Inflammatory macrophage (primary cell): ENCODE data around the gene PIM1.
A peak's percentile ranks its signal among the peaks of the same experiment; 100 is the strongest.
"Not testable (repeated sequence)": the region's sequence is repeated elsewhere in the genome, so short reads cannot be mapped to it uniquely, and the experiment has no call there.

Source experiments
- DNase-seq, 2 donors: peaks; one replicate each; pipeline ENCODE4 v3.0.0-alpha.2; 2020 to 2022

The PIM1 gene

DNA sequence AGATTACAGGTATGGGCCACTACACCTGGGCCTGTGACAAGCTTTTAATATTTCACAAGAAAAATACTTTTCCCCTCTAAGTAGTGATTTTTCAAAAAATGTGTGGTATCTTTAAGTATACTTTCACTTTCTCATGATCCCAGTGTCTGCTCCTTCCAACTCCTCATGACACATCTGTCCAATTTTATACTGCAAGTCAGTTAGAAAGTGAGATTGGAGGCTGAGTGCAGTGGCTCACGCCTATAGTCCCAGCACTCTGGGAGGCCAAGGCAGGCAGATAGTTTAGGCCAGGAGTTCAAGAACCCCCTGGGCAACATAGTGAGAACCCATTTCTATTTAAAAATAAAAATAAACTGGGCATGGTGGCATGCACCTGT, 20.2 kb downstream of the PIM1 start:
- peak in 1 of 2 donors; percentile 26 for DNase-seq

DNA sequence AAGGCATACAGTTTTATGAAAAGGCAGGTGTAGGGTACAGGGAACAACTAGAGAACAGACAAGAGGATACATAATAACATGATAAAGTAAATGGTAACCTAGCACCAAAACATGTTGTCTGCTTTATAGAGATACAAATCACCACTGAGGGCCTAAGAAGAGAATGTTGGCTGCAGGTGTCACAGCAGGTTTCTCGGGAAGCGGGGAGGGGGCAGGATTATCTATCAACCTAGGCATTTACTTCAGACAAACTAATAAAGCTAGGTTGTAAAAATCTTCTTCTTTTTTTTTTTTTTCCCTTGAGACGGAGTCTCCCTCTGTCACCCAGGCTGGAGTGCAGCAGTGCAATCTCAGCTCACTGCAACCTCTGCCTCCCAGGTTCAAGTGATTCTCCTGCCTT, 22.7 kb downstream of the PIM1 start:
- no peak for DNase-seq

DNA sequence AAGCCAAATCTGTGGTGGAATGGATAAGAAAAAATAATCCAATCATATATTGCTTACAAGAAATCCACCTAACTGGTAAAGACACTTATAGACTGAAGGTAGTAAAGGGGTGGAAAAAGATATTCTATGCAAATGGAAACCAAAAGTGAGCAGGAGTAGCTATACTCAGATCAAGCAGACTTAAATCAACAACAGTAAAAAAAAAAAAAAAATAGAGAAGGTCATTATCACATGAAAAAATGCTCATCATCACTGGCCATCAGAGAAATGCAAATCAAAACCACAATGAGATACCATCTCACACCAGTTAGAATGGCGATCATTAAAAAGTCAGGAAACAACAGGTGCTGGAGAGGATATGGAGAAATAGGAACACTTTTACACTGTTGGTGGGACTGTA, 24.9 kb downstream of the PIM1 start:
- DNase-seq: not testable (repeated sequence)

DNA sequence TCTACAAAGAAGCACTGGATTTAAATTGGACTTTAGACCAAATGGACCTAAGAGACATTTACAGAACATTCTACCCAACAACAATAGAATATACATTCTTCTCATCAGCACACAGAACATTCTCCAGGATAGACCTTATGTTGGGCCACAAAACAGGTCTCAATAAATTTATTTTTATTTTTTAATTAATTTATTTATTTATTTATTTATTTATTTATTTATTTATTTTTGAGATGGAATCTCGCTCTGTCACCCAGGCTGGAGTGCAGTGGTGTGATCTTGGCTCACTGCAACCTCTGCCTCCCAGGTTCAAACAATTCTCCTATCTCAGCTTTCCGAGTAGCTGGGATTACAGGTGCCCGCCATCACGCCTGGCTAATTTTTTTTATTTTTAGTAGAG, 26.5 kb downstream of the PIM1 start:
- not testable (repeated sequence) for DNase-seq

DNA sequence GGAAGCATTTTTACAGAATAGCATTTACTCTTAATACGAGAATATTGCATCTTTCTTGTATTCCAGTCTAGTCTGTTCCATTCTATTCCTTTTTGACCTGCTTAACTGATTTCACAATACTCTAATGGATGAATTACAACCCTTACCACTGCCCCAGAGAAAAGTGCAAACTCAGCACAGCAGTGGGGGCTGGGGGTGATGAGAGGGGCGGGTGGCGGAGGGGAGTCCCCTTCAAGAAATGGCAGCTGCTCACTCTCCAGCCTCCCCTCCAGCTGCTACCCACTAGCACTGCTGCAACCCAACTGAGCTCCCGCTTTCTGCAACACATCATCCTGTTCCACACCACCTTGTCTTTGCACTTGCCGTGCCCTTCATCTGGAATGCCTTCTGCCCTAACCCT, 30.1 kb downstream of the PIM1 start:
- no peak for DNase-seq

DNA sequence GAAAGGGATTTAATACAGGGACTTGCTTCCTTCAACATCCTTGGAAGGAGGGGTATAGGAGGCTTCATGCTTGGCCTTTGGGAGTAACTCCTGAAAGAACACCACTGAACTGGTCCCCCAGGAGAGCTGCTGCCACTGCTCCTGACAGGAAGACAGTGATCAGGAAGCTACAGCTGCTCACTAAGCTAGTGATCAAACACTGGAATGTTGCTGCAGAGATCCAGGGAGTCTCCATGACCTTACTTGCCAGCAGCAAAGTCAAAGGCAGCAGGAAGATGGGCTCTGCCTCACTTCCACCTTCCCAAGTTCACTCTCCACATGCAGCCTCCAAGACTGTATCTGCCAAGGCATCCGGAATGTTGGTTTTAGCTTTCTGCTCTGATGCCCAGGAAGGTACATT, 31.8 kb downstream of the PIM1 start:
- DNase-seq: no peak

DNA sequence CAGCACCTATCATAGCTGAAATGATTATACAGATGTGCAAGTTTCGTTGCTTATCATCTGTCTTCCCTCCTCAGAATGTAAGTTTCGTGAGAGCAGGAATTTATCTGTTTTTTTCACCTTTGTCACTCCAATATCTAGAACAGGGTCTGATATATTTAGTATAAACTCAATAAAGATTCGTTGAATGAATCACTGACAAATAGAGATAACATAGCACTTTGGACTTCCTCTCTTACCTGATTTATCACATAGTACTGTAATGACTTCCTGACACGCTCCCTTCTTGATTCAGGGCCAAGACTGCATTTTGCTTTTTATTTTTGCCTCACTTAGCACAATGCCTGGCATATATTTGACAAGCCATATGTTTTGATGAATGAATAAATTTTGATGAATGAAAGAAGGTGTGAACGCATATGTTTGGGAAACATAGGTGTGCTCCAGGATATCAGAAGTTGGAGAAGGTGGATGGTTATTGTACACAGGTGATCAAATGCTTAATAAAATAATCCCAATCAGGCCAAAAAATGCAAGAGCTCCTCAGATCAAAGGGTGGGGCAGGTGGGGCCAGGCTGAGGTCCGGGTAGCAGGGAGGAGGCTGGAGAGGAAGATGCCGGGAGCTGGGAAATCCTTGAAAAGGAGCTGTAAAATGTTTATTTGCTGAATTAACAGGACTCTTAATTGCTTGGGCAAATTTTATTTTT, 33.0 kb downstream of the PIM1 start:
- no peak for DNase-seq

DNA sequence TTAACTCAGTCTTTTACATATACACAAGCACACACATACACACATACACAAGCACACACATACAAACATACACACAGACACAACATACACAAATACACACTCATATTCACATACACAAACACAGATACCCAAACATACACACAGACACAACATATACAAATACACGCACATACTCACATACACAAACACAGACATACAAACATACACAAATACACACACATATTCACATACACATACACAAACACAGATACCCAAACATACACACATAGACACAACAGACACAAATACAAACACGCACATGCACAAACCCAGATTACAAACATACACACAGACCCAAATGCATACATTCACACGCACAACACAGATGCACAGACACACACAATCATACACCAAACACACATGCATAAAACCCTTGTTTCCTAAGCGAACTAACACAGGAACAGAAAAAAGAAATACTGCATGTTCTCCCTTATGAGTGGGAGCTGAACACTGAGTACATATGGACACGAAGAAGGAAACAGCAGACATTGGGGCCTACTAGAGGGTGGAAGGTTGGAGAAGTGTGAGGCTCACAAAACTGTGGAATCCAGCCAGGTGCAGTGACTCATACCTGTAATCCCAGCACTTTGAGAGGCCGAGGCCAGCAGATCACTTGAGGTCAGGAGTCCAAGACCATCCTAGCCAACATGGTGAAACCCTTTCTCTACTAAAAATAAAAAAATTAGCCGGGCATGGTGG, 34.2 kb downstream of the PIM1 start:
- no peak for DNase-seq

DNA sequence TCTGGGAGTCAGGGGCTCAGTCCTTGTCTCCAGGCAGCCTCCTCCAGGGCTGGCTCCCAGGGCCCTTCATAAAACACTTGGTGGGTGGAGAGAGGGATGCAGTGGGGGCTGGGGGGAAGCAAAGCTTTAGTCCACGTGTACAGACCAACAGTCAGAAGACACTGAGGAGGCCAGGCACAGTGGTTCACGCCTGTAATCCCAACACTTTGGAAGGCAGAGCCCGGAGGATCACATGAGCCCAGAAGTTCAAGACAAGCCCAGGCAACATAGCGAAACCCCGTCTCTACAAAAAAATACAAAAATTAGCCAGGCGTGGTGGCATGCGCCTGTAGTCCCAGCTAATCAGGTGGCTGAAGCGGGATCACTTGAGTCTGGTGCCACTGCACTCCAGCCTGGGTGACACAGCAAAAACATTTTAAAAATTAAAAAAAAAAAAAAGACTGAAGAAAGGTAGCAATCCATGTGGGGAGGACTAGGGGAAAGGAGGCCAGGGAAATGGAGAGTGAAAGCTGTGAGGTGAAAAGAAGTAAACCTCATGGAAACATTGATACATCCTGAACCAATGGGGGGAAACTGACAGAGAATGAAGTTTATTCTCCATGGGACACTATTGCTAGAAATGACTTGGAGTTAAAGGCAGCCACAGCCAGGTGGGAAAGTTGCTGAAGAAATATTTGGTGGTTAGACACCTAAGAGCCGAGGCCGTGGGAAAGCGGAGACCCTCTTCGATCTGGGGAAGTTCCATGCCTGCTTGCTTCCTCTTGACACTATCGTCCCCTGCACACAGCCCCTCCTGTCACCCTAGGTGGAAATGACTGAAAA, 35.4 kb downstream of the PIM1 start:
- no peak for DNase-seq

DNA sequence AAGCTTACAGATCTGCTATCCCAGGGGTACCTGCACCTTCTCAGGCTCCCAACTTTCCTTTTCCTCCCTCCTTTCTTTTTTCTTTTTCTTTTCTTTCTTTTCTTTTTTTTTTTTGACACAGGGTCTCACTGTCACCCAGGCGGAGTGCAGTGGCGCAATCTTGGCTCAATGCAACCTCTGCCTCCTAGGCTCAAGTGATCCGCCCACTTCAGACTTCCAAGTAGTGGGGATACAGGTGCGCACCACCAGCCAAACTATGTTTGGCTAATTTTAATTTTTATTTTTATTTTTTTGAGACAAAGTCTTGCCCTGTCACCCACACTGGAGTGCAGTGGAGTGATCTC, 36.0 kb downstream of the PIM1 start:
- DNase-seq: peak; percentile 33 to 37

DNA sequence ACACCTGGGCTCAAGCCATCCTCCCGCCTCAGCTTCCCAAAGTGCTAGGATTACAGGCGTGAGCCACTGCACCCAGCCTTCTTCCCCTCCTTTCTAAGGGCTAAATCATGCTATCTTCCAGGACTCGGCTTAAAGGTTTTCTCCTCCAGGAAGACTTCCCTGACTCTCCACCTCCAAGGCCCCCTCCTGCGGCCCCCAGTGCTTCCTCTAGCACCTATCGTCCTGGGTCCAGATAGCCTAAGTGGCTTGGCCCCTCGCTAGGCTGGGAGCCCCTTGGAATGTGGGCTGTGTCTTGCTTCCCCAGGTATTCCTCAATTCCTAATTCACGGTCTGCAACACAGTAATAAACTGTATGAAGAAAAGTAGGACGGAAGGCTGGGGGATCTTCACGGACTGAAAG, 36.7 kb downstream of the PIM1 start:
- no peak for DNase-seq

DNA sequence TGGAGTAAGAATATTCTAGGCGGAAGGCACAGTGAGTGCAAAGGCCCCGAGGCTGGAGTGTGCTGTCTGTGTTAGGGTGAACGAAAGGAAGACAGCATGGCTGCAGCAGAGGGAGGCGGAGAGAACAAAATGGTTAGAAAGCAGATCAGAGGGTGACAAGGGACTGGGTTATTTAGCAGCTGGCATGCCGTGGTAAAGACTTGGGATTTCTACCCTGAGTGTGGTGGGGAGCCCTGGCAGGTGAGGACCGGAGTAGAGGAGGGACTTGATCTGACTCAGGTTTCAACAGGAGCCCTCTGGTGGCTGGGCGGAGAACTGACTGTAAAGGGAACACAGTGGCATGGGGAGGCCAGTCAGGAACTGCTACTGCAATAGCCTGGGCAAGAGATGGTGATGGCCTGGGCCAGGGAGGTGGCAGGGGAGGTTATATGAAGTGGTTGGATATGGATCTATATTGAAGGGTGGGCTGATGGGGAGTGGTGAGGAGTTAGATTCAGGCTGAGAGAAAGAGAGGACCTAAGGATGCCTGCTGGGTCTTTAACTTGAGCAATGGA, 38.0 kb downstream of the PIM1 start:
- DNase-seq: peak; percentile 89 to 94

DNA sequence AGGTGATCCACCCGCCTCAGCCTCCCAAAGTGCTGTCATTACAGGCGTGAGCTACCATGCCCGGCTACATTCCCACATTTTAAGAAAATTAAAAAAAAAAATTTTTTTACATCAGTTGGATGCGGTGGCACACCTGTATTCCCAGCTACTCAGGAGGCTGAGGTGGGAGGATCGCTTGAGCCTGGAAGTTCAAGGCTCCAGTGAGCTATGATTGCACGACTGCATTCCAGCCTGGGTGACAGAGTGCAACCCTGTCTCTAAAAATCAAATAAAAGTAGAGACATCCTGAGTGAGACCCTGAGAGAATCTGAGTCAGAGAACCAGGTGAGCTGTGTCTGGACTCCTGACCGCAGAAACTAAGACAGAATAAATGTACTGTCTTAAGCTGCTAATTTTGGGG, 38.8 kb downstream of the PIM1 start:
- DNase-seq: no peak

DNA sequence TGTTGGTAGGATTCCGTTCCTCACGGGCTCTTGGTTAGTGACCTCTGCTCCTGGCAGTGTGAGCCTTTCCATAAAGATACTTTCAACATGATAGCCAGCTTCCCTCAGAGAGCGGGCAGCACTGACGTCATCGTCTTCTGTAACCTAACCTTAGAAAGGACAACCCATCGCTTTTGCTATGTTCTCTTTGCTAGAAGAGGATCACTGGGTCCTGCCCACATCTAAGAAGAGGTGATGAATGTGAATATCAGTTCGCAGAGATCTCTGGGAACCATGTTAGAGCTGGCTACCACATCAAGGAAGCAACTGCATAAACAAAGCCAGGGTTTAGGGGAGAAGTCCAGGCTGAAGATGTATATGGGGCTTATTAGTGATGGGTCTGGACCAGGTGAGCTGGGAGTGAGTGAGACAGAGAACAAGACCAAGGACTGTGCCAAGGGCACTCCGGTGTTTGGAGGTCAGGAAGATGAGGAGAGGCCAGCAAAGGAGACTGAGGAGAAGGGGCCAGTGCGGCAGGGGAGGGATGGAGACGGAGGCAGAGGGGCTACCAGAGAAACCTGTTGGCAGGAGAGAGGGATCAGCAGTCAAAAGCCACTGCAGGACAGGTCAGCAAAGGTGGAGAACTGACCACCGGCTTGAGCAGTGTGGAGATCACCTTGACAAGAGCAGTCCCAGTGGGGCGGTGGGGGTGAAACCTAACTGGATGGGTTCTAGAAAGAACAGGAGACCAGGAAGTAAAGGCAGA, 39.7 kb downstream of the PIM1 start:
- DNase-seq: no peak

DNA sequence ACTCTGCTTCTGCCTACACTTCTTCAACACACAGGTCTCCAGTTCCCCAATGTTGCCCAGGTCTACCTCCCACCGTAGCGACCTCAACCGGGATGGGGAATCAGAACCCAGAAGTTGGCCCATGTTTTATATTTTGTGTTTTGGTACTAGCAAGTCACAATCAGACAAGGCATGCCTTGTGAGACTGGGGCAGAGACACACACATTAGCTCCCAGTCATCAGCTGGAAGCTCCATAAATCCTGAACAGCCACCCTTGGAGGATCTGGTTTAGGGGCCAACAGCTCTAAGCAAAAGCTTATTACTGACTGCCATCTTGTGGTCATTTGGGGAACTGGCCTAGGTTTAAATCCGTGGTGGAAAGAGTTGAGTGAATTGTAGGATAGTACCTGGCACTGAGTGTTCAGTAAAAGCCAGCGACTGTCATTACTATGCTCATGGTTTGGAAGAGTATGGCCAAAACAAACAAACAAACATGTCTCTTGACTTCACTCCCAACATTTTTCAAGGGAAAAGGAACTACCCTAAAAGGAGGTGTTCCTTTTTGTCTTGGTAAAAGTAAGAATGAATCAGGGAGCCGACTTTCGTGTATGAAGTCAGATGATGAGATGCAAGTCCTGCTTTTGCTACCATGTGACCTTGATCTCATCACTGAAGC, 40.5 kb downstream of the PIM1 start:
- peak; percentile 88 to 92 for DNase-seq

DNA sequence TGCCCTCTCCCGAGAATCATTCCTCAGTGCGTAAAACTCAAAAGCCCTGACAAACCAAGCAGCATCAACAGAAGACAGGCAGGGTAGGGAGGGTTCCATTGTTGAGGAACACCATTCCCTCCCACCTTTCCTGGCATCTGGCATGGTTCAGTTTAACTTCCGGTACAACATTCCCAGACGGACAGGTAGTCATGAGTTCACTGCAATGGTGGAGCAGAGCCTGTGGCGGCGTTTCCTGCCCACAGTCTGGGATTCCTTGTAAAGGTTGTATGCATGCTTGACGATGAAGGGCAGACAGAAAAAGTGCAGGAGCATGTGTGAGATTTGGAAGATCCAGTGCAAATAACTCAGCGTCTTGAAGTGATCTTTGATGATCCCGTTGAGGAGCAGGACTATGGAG, 42.3 kb downstream of the PIM1 start:
- no peak for DNase-seq

DNA sequence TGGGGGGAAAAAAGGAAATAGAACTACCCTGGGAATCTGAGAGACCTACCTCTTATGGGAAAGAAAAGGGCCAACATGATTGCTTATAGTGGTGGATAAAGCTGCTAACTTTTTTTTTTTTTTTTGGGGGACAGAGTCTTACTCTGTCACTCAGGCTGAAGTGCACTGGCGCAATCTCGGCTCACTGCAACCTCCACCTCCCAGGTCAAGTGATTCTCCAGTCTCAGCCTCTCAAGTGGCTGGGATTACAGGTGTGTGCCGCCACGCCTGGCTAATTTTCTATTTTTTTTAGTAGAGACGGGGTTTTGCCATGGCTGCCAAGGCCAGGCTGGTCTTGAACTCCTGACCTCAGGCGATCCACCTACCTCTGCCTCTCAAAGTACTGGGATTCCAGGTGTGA, 48.1 kb downstream of the PIM1 start:
- no peak for DNase-seq

DNA sequence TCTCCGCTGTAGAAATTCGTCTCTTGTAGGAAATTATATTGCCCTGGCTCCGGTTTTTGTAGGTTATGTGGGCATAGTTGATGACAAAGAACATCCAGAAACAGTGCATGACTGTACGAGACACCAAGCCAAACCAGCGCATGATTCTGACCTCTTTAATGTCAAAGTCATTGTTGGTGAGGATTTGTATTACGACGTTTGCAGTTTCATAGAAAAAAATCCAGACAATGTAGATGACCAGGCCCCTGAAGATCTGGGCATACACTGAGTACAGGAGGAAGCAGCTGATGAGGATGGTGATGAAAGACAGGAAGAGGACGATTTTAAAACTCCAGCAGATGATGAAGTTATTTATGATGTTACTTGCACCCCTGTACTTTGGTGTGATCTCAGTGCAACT, 48.6 kb downstream of the PIM1 start:
- peak; percentile 18 to 48 for DNase-seq

DNA sequence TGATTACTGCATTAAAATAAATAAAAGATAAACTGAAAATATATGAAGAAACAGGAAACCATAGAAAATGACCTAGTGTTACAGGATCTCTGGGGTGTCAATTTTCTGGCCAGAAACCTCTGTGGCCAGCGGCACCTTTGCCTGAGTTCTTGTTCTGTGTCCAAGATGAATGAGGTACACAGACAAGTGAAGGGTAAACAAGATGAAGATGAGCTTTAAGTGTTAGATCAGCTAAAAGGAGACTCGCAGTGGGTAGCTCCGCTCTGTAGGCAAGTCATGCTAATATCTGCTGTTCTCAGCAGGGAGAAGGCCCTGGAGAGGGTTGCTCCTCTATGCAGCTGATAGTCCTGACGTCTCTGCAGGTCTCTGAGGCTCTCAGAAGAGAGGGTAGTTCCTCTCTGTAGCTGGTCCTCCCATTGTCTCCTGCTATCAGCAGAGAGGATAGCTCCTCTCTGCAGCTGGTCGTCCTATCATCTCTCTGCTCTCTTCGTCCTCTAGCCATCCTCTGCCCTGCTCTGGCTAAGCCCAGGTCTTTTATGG, 51.7 kb downstream of the PIM1 start:
- no peak for DNase-seq

DNA sequence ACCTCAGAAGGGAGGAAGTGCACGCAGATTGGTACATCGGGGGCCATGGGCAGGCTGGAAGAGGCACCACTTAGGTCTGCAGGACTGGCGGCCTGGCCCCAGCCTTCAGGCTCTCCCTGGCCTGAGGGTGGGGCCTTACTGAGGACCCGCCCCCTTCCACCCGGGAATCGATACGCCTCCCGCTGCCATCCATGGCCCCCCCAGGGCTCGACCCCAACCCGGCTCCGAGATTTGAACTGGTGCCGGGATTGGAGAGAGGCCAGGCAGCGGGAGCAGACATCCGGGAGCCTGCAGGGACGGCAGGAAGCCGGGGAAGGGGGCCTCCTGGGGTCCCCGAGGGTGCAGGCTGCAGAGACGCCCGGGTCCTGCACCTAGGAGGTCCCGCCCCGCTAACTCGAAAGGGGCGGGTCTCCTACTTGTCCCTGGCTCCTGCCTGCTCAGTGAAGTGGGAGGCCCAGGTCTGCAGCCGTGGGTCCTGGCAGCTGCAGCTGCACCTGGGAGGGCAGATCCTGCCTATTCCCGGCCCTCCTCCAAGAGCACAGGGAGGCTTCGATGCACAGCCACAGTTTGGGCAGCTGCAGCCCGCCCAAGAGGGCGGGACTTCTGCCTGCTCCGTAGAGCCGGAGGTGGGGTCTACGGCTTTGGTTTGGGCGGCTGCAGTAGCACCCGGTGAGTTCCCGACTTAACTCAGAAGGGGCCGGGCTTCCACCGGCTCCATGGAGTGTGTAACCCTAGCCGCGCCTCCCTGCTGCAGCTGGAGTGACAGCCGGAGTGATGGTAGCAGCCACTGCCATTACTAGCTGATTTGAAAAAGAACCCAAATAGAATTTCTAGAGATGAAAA, 52.4 kb downstream of the PIM1 start:
- DNase-seq: peak; percentile 51 to 76

DNA sequence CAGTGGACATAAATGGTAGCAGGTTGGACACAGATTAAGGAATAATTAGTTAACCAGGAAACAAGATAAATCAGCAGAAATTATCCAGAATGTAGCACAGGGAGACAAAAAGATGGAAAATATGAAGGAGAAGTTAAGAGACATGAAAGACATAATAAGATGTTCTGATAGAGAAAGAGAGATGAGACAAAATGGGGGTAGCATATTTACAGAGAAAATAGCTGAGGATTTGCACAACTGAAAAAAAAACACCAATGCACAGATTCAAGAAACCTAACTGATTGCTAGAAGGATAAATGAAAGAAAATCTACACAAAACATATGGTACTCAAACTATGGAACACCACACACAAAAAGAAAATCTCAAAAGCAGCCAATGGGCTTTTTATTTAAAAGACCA, 53.0 kb downstream of the PIM1 start:
- DNase-seq: no peak
